BE2C (cell line): Measurements from ENCODE around the gene CPNE1.

Experiments
- DNase-seq: peaks from one replicate; pipeline ENCODE4 v3.0.0-alpha.2; 2020
- H3K27me3 ChIP-seq: fragments of 250-450 bp; sonication (Bioruptor Pico); 2 replicates; pipeline ENCODE4 v1.5.1; 2020; ENCODE audit warnings: mild to moderate bottlenecking
- H3K36me3 ChIP-seq: fragments of 250-450 bp; sonication (Bioruptor Pico); 2 replicates; pipeline ENCODE4 v1.5.1; 2020; ENCODE audit warnings: mild to moderate bottlenecking
- H3K4me1 ChIP-seq: fragments of 250-450 bp; sonication (Bioruptor Pico); 2 replicates; pipeline ENCODE4 v1.5.1; 2020
- H3K4me3 ChIP-seq: 2 replicates; pipeline ENCODE4 v1.5.1; 2011; ENCODE audit warnings: low read depth, low read length
- H3K9me3 ChIP-seq: fragments of 250-450 bp; sonication (Bioruptor Pico); 2 replicates; pipeline ENCODE4 v1.5.1; 2020
- CTCF ChIP-seq: IDR thresholded peaks from 2 replicates; pipeline ENCODE4 v1.5.1; 2012; ENCODE audit warnings: mild to moderate bottlenecking, low read depth, low read length

CPNE1 gene

GRCh38 chr20:35578469-35578868, 86.2 kb downstream of the CPNE1 start:
- no peaks in the 10 kb centered on the region for H3K4me1 ChIP-seq
- TF ChIP-seq CTCF = no peak
- no peaks in the 10 kb centered on the region for H3K27me3 ChIP-seq
- no peaks in the 10 kb centered on the region for H3K9me3 ChIP-seq
- DNase-seq = no peak
- no peak overlapping the region for H3K4me3 ChIP-seq
- no peaks in the 10 kb centered on the region for H3K36me3 ChIP-seq

- DNase-seq = no peak
- no peak for TF ChIP-seq CTCF
- Histone ChIP-seq H3K9me3 (0 out of 2 replicates have a peak, but pooled peaks cover 2% of the 10 kb centered on the region), H3K4me1 (no peaks in the 10 kb centered on the region), H3K27me3 (no peaks in the 10 kb centered on the region), H3K4me3 (no peak overlapping the region), H3K36me3 (no peaks in the 10 kb centered on the region)
Measured at GRCh38 chr20:35576816-35577215, 87.9 kb downstream of the CPNE1 start.
